CD4-positive, alpha-beta T cell treated with Interleukin-12 subunit alpha and Interleukin-12 subunit beta, for 1 hour (primary cell): ENCODE results near the gene FATE1.

Source experiments
- DNase-seq: peaks from one replicate; pipeline ENCODE4 v3.0.0-alpha.2; 2020

The FATE1 gene

GRCh38 chrX:151743651-151744470, 28.0 kb downstream of the FATE1 start:
- no peak for DNase-seq

GRCh38 chrX:151745651-151746050, 29.8 kb downstream of the FATE1 start:
- no peak for DNase-seq

GRCh38 chrX:151746502-151746901, 30.7 kb downstream of the FATE1 start:
- no peak for DNase-seq

- DNase-seq = no peak
These were observed 34.7 kb downstream of the FATE1 start for GRCh38 chrX:151750511-151750910.

GRCh38 chrX:151752847-151753246, 37.0 kb downstream of the FATE1 start:
- no peak for DNase-seq

- no peak for DNase-seq
These were observed 37.6 kb downstream of the FATE1 start for GRCh38 chrX:151753313-151754046.

GRCh38 chrX:151754047-151754429, 38.2 kb downstream of the FATE1 start:
- no peak for DNase-seq

GRCh38 chrX:151754641-151755215, 38.9 kb downstream of the FATE1 start:
- DNase-seq = no peak

- no peak for DNase-seq
These were observed 43.3 kb downstream of the FATE1 start for GRCh38 chrX:151759041-151759708.

- DNase-seq = no peak
These were observed 47.0 kb downstream of the FATE1 start for GRCh38 chrX:151762802-151763201.

- DNase-seq = no peak
These were observed 47.9 kb downstream of the FATE1 start for GRCh38 chrX:151763711-151764110.

- no peak for DNase-seq
These were observed 49.2 kb downstream of the FATE1 start for GRCh38 chrX:151765026-151765425.

GRCh38 chrX:151771726-151772125, 55.9 kb downstream of the FATE1 start:
- DNase-seq = no peak
